Measurements from ENCODE around the gene SFRP4. TPM values are rescaled to one million over a fixed set of nuclear protein-coding genes. Genes with fewer than 3 reads are reported as not detected.

Gene SFRP4
- total and polyA plus RNA-seq, 9 donors, result 42.3 to 146 (median 81.5) TPM

DNA sequence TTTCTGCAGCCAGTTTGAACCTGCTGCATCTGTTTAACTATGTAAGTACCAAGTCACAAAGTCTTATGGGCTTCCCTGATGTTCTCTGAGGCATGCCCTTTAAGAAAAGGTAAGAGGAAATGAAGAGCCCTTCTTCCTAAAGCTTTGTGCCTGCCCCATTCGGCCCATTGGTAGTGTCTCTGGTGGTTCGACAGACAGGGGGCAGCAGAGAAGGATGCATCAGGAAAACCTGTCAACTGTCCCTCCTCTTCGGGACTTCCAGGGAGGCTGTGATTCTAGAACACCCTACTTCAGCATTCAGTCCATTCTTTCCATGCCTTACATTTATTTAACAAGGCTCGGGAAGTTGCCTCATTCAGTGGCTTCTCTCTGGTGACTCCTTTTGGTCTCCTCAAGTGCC, 1.9 kb upstream of the SFRP4 start:
- Histone ChIP-seq H3K4me3 (no peak overlapping the region), H3K27ac (peak overlapping the region in 1 of 2 donors; percentile 96), H3K36me3 (no peaks in the 10 kb centered on the region), H3K4me1 (ENCODE audit: insufficient read depth) (peaks cover 14% of the 10 kb centered on the region), H3K9me3 (no peaks in the 10 kb centered on the region), H3K27me3 (no peaks in the 10 kb centered on the region)
- intact Hi-C loops (cut with DNase I), result loop anchor here in 3 of 4 donors (5.0 to 10.0 kb wide), 4 partner anchors 176 to 714 kb away; no protein-coding TSS in a partner anchor
- no peak for DNase-seq
- TF ChIP-seq POLR2A (IDR thresholded peaks at IDR 0.05) (no peak), EP300 (IDR thresholded peaks at IDR 0.05) (no peak)
- WGBS, 3 donors, result 67 to 77% (median 76%) methylated on average over 4 of the region's 4 CpGs

DNA sequence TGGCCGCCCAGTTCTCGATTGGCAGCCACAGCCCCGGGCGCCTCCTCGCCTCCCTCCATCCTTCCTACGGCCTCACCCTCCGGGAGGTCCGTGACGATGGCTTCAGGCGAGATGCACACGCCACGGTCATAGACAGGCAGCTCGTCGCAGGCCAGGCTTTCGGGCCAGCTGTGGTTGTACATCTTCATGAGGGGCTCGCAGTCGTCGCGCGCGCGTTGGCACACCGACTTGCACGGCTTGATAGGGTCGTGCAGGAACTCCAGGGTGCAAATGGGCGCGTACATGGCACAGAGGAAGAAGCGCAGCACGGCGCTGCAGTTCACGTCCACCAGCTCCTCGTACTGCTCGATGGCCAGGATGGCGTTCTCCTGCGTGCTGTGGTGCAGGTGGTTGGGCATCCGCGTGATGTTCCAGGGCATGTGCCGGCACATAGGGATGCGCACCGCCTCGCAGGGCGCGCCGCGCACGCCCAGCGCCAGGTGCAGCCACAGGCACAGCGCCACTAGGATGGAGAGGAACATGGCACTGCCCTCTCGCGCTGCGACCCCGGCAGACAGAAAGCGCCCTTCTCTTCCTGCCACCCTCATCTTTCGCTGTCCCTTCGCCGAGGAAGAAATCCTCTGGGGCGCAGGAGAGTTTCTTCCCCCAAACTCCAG, 472 bp downstream of the SFRP4 start:
- TF ChIP-seq, protein P1, sequence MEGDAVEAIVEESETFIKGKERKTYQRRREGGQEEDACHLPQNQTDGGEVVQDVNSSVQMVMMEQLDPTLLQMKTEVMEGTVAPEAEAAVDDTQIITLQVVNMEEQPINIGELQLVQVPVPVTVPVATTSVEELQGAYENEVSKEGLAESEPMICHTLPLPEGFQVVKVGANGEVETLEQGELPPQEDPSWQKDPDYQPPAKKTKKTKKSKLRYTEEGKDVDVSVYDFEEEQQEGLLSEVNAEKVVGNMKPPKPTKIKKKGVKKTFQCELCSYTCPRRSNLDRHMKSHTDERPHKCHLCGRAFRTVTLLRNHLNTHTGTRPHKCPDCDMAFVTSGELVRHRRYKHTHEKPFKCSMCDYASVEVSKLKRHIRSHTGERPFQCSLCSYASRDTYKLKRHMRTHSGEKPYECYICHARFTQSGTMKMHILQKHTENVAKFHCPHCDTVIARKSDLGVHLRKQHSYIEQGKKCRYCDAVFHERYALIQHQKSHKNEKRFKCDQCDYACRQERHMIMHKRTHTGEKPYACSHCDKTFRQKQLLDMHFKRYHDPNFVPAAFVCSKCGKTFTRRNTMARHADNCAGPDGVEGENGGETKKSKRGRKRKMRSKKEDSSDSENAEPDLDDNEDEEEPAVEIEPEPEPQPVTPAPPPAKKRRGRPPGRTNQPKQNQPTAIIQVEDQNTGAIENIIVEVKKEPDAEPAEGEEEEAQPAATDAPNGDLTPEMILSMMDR (IDR thresholded peaks at IDR 0.05), result no peak
- TF ChIP-seq POLR2A (IDR thresholded peaks at IDR 0.05), result no peak
- TF ChIP-seq EP300 (IDR thresholded peaks at IDR 0.05), result no peak
- Histone ChIP-seq H3K4me1 (ENCODE audit: insufficient read depth) (peaks cover 11% of the 10 kb centered on the region), H3K27me3 (no peaks in the 10 kb centered on the region), H3K27ac (peak overlapping the region; percentile 90 to 96), H3K4me3 (peak overlapping the region; percentile 50), H3K9me3 (no peaks in the 10 kb centered on the region), H3K36me3 (no peaks in the 10 kb centered on the region)
- peak; percentile 46 to 68 (median 66) for DNase-seq
- WGBS, 3 donors, result 1 to 2% (median 1%) methylated on average over 28 to 57 of the region's 57 CpGs
- intact Hi-C loops (cut with DNase I), result loop anchor here in 3 of 4 donors (5.0 to 10.0 kb wide), 4 partner anchors 179 to 711 kb away; no protein-coding TSS in a partner anchor

DNA sequence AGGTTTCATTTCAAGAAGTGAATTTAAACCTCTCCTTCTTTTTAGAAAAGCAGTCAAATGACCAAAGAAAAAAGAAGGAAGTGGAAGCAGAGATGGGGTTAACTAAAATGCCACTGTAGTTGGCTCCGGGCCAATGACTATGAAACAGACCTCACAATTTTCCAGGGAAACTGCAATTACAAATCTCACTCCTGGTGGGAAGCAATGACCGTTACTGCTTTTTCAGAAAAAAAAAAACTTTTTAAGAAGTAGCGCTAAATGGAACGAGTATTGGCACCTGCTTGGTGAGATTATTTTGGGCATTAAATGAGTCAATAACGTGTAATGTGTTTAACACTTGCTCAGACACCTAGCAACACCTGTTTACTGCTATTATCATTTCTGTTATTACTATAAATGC, 1.2 kb downstream of the SFRP4 start:
- Histone ChIP-seq H3K36me3 (no peaks in the 10 kb centered on the region), H3K4me1 (ENCODE audit: insufficient read depth) (peaks cover 9% of the 10 kb centered on the region), H3K27ac (peak overlapping the region; percentile 90 to 96), H3K27me3 (no peaks in the 10 kb centered on the region), H3K9me3 (no peaks in the 10 kb centered on the region), H3K4me3 (peak overlapping the region; percentile 50)
- WGBS, 3 donors, result 5 to 10% (median 7%) methylated on average over 5 of the region's 5 CpGs
- DNase-seq, result peak in 4 of 5 donors; percentile 42 to 78 (median 56)
- intact Hi-C loops (cut with DNase I), result loop anchor here in 3 of 4 donors (5.0 to 10.0 kb wide), 4 partner anchors 179 to 711 kb away; no protein-coding TSS in a partner anchor
- TF ChIP-seq, protein P1 (IDR thresholded peaks at IDR 0.05), result no peak
- TF ChIP-seq POLR2A (IDR thresholded peaks at IDR 0.05) (no peak), EP300 (IDR thresholded peaks at IDR 0.05) (no peak)

DNA sequence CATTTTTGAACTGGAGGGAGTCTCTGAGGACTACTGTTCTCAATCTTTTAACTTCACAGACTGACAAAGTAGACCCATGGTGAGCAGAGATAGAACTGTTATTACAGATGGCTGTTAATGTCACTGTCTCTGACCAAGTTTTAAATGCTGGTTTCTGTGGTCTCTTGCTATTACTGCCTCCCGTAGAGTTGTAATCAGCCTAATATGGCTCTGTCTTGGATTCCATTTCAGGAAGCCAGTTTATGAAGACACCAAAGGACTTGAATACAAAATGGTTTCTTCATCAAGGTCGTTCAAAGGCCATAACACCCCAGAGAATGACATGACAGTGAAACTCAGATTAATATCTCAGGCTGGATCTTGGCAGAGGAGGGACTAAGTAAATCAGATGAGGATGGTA, 3.9 kb downstream of the SFRP4 start:
- peaks cover 4% of the 10 kb centered on the region for H3K4me1 ChIP-seq (ENCODE audit: insufficient read depth)
- peak overlapping the region in 1 of 2 donors; percentile 28 for H3K27ac ChIP-seq
- 49 to 59% (median 54%) methylated on average over 2 of the region's 2 CpGs for WGBS, 3 donors
- no peaks in the 10 kb centered on the region for H3K27me3 ChIP-seq
- H3K4me3 ChIP-seq, result no peak overlapping the region
- H3K9me3 ChIP-seq, result no peaks in the 10 kb centered on the region
- DNase-seq, result no peak
- H3K36me3 ChIP-seq, result no peaks in the 10 kb centered on the region
- TF ChIP-seq POLR2A (IDR thresholded peaks at IDR 0.05) (no peak), EP300 (IDR thresholded peaks at IDR 0.05) (no peak)
- TF ChIP-seq, protein P1 (IDR thresholded peaks at IDR 0.05), result no peak
- intact Hi-C loops (cut with DNase I), result loop anchor here in 2 of 4 donors (10.0 kb wide), 3 partner anchors 182 to 708 kb away; no protein-coding TSS in a partner anchor
